ENCODE results near the gene MYLK.

The MYLK gene

DNA sequence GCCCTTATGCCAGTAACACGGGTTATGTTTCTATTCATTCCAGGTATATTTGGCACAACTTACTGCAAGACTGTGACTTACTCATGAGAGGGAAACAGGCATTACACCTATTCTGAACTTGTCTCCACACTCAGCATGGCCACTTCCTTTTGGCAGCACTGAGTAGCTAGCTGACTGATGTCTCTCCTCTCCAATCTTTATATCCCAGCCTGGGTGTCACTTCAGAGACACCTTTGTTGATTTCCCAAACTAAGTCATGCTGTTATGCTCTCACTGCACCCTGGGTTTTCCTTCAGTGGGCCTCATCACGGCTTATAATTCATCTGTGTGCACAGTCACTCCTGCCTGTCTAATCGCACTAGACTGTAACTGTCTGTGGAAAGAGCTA, 114.8 kb downstream of the MYLK start:
- DNase-seq = no peak

DNA sequence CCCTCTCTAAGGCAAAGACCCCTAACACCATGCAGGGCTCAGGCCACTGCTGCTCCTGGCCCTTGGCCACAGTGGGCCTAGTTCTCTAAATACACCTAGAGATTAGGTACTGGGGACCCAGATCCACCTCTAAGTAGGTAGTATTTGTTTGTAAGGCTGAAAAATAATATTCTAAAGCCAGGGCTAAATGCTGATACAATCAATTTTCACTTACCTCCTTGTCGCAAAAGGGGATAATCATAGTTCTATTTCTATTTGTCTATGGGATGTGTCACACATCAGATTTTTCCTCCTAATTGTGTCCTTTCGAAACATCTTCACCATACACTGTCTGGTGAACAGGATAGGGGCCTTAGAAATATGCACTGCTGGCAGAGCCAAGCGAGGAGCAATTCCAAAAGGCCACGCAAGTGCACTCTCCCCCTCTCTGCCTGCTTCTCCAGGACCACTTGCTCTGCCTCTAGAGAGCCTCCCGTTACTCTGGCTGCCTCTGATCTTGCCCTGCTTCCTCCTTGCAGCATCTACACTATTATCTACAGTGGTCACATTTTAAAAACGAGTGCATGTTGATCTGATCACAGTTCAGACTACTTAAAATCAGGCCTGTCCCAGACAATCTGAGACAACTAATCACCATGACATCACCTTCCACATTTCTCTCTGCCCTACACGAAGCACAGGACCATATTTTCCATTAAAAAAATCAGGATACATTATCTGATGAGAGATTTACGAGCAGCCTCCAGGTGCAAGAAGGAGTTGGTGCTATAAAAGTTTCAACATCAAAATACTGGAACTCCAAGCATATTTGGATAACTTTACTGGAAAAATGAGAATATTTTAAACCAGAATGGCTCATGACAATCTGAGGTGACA, 115.4 kb downstream of the MYLK start:
- DNase-seq = peak; percentile 72

DNA sequence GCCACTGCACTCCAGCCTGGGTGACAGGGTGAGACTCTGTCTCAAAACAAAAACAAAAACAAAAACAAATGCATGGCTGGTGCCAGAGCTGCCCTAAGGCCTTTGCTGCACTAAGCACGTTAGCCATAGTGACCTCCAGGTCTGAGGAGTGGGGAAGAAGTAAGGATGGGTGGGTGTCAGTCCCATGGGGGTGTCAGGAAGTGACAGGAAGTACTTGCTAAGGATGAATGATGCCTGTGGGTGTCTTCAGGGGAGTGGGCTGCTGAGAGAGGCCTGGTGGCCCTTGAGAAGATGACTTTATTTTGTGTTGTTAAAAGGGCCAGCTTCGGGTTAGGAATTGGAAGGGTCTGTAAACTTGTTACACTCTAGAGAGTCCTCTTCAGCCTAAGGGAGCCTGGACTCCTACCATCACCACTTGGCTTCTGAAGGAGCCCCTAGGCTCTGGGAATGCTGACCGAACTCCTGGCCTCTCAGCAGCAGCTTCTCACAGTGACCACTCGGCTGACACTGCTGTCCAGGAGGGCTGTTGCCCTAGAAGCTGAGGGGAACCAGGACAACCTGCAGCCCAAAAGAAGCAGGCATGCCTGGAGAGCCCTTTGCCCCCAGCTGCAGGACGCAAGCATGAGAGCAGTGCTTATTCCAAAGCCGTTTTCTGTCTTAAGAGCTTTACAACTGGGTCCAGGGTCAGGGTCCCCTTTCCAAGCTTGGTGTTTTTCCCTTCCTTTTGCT, 116.4 kb downstream of the MYLK start:
- DNase-seq = no peak

DNA sequence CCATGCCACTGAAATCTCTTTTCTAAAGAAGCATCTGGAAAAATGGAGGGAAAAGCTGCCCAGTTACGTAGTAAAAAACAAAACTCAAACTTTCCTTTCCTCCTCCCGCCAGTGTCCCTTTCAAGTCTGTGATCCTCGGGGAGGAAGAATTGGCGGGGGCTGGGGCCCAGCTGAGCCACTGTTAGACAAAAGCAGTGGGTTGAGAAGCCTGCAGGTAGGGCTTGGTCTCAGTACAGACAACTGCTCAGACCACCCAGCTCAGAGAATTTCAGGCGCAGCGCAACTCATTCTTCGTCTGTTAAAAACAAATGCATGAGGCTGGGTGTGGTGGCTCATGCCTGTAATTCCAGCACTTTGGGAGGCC, 117.1 kb downstream of the MYLK start:
- no peak for DNase-seq

DNA sequence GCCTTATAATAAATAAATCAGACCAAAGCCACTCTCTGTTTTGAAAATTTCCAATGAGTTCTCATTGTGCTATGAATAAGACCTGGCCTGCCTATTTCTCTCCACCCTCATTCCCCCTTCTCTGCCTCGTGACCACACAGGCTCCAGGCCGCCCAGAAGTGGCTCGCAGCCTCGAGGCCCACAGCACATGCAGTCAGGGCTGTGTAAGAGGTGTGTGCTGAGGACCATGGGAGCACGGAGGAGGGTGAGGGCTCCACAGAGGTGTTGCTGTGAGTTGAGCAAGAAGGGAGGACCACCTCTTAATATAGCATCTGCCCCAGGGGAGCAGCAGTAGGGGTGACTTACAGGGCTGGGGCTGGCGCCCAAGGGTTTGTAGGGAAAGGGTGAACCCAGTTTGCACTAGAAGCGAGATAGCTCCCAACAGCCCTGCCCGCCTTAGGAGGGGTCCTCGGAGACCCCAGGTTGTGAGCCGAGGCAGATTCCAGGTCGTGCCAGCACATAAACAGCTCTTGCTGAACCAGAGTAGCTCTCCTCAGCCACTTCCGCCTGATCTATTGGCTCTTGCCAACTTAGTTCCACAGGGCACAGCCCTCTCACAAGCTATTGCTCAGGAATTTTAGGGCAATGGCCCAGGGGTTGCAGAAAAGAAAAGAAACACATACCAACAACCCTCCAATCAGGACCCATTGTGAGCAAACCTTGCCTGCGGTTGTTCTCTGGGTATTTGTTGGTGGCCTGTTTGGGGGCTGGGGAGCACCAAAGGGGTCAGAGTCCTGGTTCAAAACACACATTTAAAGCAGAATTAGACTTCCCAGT, 117.7 kb downstream of the MYLK start:
- DNase-seq = no peak

DNA sequence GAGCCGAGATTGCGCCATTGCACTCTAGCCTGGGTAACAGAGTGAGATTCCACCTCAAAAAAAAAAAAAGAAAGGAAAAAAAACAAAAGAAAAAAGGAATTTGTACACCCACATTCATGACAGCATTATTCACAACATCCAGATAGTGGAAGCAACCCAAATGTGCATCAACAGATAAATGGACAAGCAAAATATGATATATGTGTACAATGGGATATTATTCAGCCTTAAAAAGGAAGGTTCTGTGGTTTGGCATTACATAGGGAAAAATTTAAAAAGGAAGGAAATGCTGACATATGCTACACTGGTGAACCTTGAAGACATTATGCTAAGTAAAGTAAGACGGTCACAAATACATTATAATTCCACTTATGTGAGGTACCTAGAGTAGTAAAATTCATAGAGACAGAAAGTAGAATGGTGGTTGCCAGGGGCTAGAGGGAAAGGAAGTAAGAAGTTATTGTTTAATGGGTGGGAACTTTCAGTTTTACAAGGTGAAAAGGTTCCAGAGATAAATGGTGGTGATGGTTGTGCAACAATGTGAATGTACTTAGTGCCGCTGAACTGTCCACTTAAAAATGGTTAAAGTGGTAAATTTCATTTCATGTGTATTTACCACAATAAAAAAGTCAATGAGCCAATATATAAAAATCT, 118.5 kb downstream of the MYLK start:
- DNase-seq = peak; percentile 85

DNA sequence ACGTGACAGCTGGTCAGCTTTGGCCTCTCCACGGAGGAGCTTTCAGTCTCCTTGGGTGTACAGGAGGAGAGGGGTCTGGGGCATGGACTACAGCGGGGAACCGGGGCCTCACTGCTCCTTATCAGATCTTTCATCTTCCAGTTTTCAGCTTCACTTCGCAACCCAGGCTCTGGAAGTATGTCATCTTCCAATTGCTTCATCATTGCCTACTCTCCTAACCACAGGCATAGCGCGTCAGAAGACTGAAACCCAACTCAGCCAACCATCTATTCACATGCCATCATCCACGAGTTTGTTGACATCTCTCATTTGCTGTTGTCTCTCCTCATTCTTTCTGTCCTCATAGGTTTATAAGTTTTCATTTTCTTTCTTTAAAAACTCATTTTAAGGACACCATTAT, 119.5 kb downstream of the MYLK start:
- DNase-seq = no peak

DNA sequence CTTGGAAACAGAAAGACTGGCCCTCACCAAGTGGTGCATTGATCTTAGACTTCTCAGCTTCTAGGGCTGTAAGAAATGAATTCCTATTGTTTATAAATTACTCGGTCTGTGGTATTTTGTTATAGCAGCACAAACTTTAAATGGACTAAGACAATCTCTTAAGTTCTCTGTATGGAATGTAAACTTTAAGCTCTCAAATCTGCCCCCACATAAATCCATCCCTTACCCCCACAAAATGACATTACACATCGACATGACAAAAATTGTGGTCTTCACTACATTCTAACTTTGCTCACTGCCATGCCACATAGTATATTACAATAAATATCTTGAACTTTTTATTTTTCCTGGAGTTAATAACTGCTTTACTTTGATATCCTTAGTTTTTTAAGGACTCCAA, 121.3 kb downstream of the MYLK start:
- DNase-seq = peak; percentile 58

DNA sequence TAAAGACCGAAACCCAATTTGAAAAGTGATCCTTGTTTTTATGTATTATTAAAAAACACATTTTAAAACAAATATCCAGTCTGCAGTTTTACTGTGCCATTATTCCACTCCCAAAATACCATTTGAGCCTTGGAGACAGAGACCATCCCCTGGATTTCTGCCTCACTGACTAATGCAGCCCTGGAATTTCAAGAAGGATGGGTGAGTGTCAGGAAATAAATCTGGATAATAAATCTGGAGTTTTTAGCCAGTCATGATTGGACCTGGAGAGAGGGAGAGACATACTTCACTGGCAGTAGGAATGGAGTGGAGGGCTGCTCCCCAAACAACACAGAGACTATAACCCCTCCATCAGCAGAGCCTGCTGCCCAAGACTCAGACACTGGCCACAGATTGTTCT, 123.3 kb downstream of the MYLK start:
- DNase-seq = peak; percentile 75

DNA sequence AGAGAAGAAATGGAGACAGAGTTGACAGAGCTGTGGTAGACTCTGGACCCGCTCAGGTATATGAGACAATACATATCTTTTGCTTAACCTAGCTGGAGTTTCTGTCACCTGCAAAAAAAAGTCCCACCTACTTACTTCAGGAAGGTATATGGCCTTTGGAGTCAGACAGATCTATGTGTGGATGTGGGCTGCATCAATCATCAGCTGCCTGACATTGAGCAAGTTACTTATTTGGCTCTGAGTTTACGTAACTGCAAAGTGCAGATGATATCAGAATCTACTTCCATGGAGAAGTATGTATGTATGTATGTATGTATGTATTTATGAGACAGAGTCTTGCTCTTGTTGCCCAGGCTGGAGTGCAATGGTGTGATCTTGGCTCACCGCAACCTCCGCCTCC, 124.3 kb downstream of the MYLK start:
- DNase-seq = no peak

DNA sequence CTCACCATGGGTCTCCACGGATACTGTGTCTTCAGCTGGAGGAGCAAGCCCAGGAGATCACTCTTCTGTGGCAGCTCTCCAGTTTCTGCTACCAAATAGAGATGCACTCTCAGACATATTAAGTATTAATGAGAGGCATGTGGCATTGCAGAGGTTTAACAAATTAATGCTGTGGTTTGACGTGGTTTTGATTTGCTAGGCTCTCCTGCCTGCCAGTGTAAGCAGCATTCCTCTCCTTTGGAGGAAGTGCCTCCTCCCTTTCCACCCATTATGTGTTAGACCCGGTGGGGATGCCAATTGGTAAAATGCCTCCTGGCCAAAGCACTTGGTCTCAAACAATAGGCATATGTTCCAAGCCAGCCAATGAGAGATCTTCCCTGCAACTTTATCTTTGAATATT, 124.8 kb downstream of the MYLK start:
- DNase-seq = peak; percentile 81

DNA sequence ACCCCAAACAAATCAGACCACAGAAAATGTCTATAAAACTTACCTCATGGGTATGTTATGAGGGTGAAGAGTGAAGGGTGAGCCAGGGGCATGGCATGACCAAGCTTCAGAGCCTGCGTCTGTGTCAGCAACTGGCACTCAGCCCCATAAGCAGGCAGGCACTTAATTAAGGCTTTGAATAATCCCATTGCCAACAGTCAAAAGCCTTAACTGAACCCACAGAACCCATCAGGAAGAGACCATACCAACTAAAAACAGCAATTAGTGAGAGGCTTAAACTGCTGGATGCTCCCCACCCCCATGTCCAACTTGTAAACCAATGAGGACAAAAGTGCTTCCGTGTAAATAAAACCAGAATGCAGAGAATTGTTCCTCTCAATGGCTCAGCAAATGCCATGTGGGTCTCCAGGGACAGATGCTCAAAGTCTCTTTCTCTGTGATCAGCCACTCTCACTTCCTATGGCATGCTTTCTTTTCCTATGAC, 126.0 kb downstream of the MYLK start:
- peak; percentile 79 for DNase-seq

DNA sequence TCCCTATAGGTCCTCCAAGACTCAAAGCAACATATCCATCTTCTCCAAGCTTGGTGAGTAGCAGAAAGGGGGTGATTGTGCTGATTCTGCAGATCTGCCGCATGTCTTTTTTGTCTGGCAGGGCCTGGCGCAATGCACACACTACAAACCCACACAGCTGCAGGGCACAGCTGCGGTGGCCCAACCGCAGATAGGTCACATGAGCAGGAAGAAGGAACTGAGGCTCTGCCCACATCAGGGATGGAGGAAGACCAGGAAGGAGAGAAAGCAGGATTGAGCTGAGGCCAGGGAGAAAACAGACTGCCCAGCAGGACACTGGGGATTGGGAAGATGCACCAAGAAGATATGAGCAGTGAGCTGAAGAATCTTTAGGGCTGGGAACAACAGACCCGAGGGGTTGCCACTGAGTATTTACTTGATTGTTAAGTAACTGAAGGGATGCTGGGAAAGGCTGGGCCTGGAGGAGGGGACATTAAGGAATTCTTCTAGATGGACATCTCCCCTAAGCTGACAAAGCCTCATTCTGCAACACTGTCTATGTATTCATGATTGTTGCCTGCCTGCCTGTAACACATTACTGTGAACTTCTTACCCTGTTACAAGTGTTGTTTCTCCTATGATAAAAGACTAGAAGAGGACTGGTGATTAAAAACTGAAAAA, 126.7 kb downstream of the MYLK start:
- no peak for DNase-seq

DNA sequence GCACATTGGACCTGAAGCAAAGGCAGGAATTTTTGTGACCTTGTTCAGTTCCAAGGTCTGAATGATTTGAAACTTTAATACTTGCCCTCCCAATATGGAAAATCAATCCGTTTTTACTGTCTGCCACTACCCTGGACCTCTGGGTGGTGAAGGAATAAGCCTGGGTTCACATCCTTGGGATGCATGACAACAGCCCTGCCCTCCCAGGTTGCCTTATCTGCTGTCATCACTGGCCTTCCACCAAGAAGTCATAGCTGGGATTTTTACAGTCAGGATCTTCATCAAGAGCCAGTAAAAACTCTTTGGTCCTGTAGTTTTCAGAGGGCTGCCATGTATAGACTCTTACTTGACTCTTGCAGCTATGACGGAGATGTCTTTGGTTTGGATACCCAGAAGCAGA, 128.6 kb downstream of the MYLK start:
- DNase-seq = no peak

DNA sequence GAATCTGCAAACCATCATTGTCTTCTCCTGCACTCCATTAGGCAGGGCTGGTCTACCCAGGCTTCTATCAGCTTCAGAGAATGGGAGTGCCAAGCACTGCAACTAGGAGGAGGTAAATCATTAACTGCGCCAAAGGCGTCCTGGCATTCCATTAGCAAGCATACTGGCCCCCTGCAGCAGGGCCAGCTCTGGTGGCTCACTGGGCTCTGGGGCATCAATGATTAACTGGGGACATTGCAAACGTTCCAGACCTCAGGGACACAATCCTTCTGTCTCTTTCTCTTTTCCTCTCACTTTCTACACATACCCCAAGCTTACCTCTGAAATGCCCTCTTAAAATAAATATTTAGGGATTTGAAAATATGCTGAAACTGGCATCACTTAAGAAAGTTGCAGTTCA, 129.0 kb downstream of the MYLK start:
- DNase-seq = no peak

DNA sequence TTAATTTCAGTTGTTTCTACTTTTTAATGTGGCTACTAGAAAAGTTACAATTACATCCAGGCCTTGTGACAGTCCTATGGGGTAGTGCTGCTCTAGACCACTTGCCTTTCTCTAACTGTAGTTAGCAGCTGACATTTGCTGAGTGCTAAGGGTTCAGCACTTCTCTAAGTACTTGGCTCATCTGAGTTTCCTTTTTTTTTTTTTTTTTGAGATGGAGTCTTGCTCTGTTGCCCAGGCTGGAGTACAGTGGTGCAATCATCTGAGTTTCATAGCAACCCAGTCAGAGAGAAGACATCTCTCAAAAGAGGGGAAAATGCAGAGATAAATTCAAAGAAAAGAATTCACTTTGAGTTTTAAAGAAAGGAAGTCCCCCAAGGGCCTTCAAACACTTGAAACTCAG, 130.8 kb downstream of the MYLK start:
- DNase-seq = no peak

DNA sequence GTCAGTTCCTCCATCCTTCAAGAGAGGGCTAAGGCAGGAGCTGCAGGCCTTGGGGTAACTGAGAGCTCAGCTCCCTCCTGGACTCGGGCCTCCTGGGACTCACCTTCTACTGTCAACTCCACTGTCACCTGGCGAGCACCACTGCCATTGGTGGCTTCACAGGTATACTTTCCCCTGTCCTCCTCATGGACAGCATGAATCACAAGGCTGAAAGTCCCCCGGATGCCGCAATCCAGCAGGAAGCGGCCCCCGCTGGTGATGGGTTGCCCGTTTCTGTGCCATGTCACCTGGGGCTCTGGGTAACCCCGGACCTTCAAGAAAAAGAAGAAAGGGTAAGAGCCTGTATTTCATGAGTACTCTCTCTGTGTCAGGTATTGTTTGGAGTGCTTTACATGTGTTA, 131.9 kb downstream of the MYLK start:
- DNase-seq = no peak

DNA sequence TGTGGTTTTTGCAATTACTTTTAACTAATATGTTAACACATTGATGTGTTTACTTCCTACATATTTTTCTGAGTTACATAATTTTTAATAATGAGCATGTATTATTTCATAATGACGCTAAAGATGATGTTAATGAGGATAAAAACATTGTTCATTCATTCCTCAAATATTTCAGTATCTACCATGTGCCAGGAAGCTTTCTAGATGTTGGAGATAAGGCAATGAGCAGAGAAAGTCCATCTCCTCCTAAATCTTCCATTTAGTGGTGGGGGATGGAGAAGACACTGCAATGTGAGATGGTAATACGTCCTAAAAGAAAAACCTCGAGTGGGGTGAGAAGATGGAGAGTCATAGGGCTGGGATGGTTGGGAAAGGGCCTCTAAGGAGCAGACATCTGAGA, 132.7 kb downstream of the MYLK start:
- DNase-seq = peak; percentile 72

DNA sequence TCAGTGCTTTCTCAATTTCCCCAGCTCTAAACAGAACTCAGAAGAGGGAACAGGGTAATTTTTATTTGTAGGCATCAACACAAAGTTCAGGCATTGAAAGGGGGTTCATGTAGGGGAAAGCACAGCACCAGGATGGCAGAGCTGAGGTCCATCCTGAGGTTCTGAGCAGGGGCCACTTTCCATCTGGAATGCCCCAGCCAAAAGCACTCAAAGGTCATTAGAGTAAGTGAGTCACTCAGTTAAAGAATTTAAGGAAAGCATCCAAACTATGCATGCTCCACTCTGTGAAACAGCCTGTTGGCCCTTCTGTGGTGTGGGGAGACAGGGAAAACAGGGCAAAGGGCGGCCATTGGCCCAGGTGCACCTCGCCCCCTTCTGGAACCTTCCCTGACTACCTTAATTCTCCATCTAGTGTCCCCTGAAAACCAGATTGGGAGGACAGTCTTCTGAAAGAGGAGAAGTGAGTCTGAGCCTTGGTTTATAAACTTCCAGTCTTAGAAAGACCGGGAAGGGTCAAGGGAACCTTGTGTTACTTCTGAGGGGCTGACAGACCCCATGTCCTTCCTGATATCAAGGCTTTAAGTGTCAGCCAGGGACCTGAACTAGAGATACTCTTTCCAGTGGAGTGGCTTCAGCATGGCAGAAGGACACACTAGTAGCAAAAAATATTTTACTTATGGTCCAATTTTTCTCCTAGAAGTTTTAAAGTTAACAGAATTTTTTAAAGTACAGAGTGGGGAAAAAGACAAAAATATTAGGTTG, 133.3 kb downstream of the MYLK start:
- peak; percentile 96 for DNase-seq

DNA sequence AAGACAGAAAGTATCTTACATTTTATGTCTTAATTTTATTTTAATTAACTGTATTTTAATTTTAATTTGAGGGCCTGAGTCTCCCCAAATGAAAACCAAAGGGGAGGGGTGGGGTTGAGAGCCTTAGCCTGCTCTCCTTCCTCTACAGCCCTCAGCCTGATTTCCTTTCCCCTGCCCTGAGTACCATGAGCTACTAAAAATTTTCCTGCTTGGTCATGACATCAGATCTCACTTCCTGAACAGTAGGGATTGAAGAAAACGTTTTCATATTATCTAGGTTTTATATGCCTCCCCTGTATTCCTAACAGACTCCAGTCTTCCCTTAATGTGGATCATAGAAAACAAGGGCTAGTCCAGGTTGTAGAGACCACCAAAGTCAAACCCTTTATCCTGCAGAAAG, 133.9 kb downstream of the MYLK start:
- DNase-seq = no peak

DNA sequence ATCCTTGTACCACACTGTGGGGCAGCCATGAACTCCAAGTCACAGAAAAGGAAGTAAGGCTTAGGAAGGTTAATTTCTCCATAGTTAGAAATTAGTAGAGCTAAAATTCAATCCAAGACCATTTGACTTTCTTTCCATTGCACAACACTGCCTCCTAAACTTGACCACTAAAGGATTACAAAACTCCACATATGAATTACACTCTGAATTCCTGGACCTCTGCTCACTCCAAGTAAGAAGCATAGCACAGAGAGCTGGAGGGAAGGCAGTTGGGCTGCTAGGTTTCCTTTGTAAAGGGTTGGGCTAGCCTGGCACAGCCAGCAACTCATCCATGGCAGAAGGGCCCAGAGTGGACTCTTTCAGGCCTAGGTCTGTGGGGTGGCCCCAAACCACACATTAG, 134.4 kb downstream of the MYLK start:
- DNase-seq = peak; percentile 95

All from fibroblast of skin of abdomen (primary cell).